KOPT-K1 (cell line): ENCODE results near the gene FIBP.

ENCODE experiments used
- H3K27ac ChIP-seq: fragments of 200-600 bp; sonication (generic); 2 replicates; pipeline ENCODE4 v1.5.1; 2016; ENCODE audit warnings: antibody characterized with exemption, mild to moderate bottlenecking, low read depth, low read length; ENCODE audit not compliant: poor library complexity, severe bottlenecking
- H3K36me3 ChIP-seq: fragments of 200-600 bp; sonication (generic); 2 replicates; pipeline ENCODE4 v1.5.1; 2017; ENCODE audit warnings: antibody characterized with exemption, mild to moderate bottlenecking, low read length, moderate library complexity; ENCODE audit not compliant: insufficient read depth
- H3K9me3 ChIP-seq: fragments of 200-600 bp; sonication (generic); 2 replicates; pipeline ENCODE4 v1.5.1; 2017; ENCODE audit warnings: antibody characterized with exemption, low read length, mild to moderate bottlenecking; ENCODE audit not compliant: insufficient read depth, poor library complexity, severe bottlenecking

FIBP gene

DNA sequence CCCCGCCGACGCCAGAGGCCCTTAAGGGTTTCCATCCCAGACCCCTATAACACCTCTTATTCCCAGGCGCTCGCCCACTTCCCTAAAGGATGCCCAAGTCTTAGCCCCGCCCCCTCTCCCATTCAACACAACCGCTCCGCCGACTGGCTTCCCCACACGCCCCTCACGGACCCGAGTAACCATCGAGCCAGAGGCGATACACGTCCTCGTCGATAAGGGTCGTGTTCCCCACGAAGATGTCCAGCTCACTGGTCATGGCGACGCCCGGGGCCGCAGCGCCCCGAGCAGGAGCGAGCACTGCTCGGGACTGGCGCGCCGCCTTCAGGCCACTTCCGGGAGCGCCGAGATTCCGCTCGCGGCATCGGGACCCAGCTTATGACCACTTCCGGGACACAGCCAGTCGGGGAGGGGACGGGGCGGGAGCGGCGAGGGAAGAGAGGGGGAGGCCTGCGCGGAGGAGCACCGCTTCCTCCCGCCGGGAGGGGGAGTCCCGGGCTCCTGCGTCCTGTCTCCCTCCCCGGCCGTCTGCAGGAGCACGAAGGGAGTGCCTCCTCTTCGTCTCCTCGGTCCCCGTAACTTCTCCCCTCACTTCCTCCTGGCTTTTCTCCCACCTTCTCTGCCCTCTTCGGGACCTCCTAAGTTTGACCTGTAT lies at the start of gene FIBP:
TSS of gene FIBP (minus strand) at position 309 of the 652 bp plus-strand sequence. CDS start at position 256, 53 bp downstream.
- Histone ChIP-seq H3K27ac (peak within 1 kb of the TSS; percentile 71), H3K9me3 (no peaks in the 10 kb centered on the region), H3K36me3 (peaks cover 37% of the 10 kb centered on the region)

DNA sequence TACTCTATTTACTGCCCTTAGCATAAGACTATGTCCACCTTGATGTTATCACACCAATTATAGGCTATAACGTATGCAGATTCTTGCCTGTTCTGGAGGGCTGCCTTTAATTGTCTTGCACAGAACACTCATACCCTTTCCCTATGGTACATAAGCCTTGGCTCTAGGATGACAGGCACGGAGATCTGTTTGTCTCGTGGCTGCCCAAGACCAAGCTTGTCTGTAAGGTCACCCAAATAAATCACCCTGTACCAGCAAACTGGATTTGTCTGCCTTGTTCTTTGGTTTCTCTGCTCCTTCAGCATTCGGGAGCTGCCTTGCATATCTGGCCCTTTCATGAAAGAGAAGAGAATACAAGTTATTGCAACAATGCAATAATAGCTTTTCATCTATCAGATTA lies 49.5 kb upstream of the FIBP start:
- Histone ChIP-seq H3K9me3 (no peaks in the 10 kb centered on the region), H3K36me3 (no peaks in the 10 kb centered on the region), H3K27ac (no peak overlapping the region)

DNA sequence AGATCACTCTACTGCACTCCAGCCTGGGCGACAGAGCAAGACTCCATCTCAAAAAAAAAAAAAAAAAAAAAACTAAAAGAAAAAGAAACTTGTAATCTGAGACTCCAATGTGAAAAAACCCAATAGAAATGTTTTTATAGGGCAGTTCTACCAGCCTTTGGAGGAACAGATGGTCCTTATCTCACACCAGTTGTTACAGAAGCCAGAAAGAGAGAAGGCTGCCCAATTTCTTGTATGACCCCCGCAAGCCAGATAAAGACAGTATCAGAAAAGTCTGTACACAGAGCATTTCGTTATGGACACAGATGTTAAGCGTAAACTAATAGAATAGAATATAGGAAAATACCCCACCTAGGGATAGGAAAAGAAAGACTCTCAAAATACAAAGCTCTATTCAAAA lies 45.7 kb upstream of the FIBP start:
- Histone ChIP-seq H3K9me3 (no peaks in the 10 kb centered on the region), H3K27ac (no peak overlapping the region), H3K36me3 (no peaks in the 10 kb centered on the region)

DNA sequence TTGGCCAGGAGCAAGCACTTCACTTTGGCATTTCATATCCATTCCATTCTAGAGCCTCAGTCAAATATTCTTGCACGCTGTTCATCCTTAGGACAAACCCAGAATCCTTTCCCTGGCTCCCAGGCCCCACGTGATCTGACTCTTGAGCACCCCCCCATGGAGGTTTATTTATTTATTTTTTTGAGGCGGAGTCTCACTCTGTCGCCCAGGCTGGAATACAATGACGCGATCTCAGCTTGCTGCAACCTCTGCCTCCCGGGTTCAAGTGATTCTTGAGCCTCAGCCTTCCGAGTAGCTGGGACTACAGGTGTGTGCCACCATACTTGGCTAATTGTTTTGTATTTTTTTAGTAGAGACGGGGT lies 44.3 kb upstream of the FIBP start:
- no peaks in the 10 kb centered on the region for H3K9me3 ChIP-seq
- no peaks in the 10 kb centered on the region for H3K36me3 ChIP-seq
- H3K27ac ChIP-seq = no peak overlapping the region

DNA sequence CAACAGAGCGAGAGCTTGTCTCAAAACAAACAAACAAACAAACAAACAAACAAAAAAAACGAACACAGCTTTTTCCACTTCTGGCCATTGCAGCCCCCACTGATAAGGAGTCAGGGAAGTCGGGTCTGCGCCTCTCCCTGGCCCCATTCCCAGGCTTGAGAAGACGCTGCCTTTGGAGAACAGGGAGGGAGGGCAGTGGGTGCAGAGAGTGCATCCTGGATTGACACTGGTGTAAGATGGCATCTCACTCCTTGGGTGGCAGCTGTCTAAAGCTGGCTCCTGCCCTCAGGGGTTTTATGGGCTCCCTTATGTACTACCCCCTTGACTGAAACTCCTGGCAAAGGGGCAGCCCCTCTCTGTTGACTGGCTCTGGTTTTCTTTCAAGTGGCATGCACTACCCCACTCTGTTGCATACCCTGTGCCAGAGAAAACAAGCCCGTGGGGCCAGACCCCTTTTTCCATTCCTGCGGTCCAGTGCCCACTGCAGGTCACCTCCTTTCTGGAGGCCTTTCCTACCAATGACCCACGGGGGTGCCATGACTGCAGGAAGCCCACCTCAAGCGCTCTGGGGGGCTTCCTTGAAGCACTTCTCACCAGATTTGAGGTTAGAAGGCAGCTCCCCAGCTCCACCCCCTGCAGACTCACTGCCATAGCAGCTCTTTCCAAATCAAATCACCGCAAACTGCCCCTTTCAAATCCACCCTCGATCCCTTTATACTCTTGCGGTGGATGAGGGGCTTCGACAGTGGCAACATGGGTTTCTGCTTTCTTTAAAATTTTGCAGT lies 43.7 kb upstream of the FIBP start:
- H3K36me3 ChIP-seq = no peaks in the 10 kb centered on the region
- H3K9me3 ChIP-seq = no peaks in the 10 kb centered on the region
- peak overlapping the region; percentile 37 for H3K27ac ChIP-seq

DNA sequence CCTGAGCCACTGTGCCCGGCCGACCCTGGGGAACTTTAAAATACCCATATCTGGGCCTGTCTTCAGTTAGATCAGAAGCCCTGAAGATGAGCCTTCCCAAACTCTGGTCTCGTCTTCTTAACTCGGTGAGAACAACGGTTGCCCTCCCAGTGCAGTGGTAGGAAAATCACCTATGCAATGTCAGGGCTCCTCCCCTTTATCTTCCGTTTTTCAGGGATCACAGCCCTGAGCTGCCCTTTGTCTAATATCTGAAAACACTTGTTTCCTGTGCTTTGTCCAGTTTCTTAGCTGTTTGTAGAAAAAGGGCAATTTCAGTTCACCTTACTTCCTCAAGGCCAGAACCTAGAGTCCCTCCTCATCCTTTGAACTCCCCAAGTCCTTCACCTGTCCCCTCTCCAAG lies 40.4 kb upstream of the FIBP start:
- Histone ChIP-seq H3K27ac (peak overlapping the region; percentile 96), H3K9me3 (no peaks in the 10 kb centered on the region), H3K36me3 (peaks cover 12% of the 10 kb centered on the region; the same call in 1 of the 2 replicates)

DNA sequence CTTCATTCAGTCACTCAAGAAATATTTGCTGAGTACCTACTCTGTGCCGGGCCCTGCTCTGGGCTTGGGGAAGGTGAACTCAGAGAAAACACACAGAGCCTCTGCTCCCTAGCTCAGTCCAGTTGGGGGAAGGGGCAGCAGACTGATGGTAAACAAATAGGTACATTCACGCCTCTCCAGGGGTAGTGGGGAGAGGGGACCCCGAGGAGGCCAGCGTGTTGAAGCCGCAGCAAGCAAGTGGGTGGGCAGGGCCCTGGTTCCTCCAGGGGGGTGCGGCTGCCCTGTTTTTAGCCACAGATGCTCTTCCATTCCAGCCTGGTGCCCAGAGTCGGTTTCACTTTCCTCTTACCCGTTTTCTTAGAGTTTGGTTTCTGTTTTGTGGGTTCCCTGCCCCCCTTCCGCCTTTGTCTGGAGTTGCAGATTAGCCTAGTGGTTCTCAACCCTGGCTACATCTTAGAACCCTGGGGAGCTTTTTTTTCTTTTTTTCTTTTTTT lies 39.7 kb upstream of the FIBP start:
- no peaks in the 10 kb centered on the region for H3K9me3 ChIP-seq
- peaks cover 19% of the 10 kb centered on the region for H3K36me3 ChIP-seq
- peak overlapping the region; percentile 96 for H3K27ac ChIP-seq

DNA sequence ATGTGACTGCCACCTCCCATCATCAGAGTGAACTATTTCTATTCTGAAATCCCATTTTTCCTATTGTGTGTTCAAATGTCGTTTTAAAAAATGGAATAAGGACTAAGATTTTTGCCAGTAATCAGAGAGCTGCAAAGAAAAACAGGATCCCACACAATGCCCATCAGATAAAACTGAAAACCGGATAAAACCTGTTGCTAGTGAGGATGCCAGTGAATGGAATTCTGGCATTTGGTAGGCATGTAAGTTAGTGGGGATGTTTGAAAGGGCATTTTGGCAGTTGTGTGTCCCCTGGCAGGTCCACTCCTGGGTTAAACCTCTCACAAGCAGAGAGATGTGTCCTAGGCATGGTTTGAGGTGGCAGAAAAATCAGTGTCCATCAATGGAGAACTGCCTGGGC lies 37.1 kb upstream of the FIBP start:
- no peaks in the 10 kb centered on the region for H3K9me3 ChIP-seq
- H3K27ac ChIP-seq = no peak overlapping the region

DNA sequence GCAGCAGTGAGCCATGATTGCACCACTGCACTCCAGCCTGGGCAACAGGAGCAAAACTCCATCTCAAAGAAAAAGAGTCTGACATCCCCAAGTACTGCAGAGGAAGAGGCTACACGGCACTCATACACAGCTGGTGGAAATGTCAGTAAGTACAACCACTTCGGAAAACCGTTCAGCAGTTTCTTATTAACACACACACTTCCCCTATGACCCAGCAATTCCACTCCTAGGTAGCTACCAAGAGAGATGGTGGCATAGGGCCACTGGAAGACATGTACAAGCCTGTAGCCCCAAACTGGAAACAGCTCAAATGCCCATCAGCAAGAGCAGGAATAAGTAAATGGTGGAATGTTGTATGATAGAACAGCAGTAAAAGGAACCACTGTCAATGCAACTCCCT lies 34.3 kb upstream of the FIBP start:
- Histone ChIP-seq H3K36me3 (peaks cover 43% of the 10 kb centered on the region), H3K27ac (no peak overlapping the region), H3K9me3 (no peaks in the 10 kb centered on the region)

More for the DNA sequence above, 37.1 kb upstream of the FIBP start:
- H3K36me3 ChIP-seq = peaks cover 43% of the 10 kb centered on the region

DNA sequence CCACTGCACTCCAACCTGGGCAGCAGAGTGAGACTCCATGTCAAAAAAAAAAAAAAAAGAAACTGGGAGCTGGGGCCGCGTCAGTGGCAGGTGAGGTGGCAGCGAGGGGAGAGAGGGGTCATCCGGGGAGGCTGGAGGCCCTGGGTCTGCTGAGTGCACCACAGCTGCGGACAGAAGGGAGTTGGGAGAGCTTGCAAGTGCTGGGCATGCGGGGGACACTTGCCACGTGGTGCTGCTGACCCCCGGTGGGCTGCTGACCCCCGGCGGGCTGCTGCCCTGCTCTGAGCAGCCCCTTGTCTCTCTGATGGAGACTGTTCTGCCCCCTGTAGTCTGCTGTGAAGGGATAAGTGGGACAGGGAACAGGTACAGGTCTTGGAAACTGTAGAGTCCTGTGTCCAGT lies 33.6 kb upstream of the FIBP start:
- Histone ChIP-seq H3K36me3 (peaks cover 43% of the 10 kb centered on the region), H3K27ac (no peak overlapping the region), H3K9me3 (no peaks in the 10 kb centered on the region)

DNA sequence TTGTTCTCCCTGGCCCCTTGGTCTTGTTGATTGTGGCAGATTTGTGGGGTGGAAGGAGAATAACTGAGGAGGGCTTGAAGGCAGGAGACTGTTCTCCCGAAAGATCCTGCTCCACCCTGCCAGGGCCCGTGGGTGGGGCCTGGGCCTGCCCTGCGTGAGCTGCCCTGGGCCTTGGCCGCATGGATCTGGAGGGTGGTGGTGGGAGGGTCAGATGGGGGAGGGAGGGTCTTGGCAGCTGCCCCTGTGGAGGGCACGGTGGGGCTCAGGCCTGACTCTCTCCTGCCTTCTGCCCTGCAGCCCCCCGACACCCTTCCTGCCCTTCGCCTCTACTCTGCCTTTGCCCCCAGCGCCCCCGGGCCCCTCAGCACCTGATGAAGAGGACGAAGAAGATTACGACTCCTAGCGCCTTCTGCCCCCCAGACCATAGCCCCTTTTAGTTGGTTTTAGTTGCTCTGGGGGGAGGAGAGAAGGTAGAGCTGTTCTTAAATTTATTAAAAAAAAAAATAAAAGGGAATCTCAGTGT lies 32.8 kb upstream of the FIBP start:
- Histone ChIP-seq H3K36me3 (peaks cover 43% of the 10 kb centered on the region), H3K9me3 (no peaks in the 10 kb centered on the region), H3K27ac (peak overlapping the region; percentile 84)

DNA sequence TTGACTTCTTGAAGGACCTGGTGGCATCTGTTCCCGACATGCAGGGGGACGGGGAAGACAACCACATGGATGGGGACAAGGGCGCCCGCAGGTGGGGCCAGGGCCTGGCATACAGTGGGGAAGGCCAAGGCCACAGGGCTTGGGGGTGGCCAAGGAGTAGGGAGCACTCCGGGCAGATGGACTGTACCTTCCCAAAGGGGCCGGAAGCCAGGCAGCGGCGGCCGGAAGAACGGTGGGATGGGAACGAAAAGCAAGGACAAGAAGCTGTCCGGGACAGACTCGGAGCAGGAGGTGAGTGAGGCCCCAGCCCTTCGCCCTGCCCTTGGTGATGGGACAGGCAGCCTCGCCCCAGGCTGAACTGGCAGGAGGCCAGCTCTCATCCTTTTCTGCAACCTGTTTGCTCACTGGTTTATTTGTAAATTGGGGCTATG lies 32.1 kb upstream of the FIBP start:
- Histone ChIP-seq H3K9me3 (no peaks in the 10 kb centered on the region), H3K27ac (peak overlapping the region; percentile 84), H3K36me3 (peaks cover 42% of the 10 kb centered on the region)

DNA sequence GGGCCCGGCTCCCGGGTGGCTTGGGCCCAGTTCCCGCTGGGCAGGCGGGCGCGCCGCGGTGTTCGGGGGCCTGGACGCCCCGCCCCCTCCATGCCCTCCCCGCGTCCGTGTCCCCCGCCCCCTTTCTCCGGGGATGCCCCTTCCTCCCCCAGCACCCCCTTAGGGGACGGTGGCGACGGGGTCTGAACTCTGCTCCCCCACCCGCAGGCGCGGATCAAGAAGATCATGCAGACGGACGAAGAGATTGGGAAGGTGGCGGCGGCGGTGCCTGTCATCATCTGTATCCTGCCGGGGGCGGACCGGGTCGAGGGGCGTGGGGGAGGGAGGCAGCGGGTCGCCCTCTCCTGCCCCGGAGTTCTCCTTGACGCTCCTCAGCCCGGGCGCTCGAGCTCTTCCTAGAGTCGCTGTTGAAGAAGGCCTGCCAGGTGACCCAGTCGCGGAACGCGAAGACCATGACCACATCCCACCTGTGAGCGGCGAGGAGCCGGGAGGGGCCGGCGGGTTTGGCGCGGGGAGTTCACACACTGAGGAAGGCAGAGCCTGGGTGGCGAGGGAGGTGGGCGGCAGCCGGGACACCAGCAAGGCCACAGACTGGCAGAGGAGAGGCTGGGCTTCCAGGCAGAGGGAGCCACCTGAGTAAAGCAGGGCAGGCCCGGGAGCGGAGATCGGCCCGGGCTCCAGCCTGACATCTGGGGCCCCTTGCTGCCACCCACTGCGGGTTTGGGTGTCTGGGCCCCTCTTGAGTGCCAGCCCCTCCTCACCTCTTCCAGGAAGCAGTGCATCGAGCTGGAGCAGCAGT lies 31.5 kb upstream of the FIBP start:
- Histone ChIP-seq H3K27ac (peak overlapping the region; percentile 84), H3K9me3 (no peaks in the 10 kb centered on the region), H3K36me3 (peaks cover 37% of the 10 kb centered on the region)

DNA sequence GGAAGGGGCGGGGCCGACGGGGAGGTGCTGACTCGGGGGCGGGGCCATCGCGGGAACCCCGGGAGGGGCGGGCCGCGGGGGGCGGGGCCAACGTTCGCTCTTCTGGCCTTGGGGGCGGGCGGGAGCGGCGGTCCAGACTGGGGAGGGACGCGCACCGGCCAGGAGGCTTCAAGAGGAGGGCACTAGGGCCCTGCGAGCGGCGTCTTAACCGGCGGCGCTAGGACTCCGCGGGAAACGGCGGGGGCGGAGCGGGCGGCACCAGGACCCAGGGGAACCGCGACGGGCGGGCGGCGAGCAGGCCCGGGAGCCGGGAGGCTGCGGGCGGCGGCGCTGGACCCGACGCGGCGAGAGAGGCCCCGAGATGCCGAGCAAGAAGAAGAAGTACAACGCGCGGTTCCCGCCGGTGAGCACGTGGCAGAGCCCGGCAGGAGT lies 30.9 kb upstream of the FIBP start, which contains the start of gene DRAP1:
TSS of gene DRAP1 (plus strand) at position 286 of the 432 bp plus-strand sequence. CDS start at position 362, 76 bp downstream.
- Histone ChIP-seq H3K36me3 (peaks cover 31% of the 10 kb centered on the region), H3K9me3 (no peaks in the 10 kb centered on the region), H3K27ac (peak within 1 kb of the TSS; percentile 90)
